ENCODE results near the gene PURB.
"Not testable (repeated sequence)": the region's sequence is repeated elsewhere in the genome, so short reads cannot be mapped to it uniquely, and the experiment has no call there.

PURB gene

DNA sequence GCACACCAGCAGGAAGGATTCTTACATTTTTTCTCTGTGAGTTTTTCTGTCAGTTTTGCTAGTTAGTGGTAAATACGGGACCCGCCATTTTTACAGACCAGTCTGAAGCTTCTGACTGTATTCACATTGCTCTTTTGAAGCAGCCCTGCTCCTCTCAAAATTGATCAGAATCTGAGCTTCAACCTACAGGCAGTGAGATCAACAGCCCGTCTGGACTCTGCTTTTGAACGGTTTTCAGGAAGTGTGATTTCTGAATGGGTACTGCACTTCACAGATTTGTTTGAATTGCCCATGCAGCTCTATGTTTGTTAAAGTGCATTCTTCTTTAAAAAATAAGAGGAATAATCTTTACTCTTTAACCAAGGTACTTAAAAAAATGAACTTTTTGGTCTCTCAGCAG is 8.9 kb downstream of the PURB start:
- Histone ChIP-seq H3K9me3 (ENCODE audit: control extremely low read depth in 1 of 5, control insufficient read depth in 4 of 5, insufficient read depth in 2 of 5, low read depth in 1 of 5, low read length in 4 of 5) (no peaks in the 10 kb centered on the region), H3K4me1 (ENCODE audit: control extremely low read depth in 1 of 4, control insufficient read depth in 4 of 4, insufficient read depth in 4 of 4, low read length in 3 of 4) (peaks cover 14 to 21% (median 18%) of the 10 kb centered on the region in 4 experiments), H3K27me3 (replicated peaks in 2 of 5; ENCODE audit: control insufficient read depth in 4 of 5, insufficient read depth in 5 of 5, low read length in 4 of 5) (no peaks in the 10 kb centered on the region), H3K27ac (ENCODE audit: insufficient read depth in 1 of 2, low read depth in 1 of 2, low read length in 2 of 2, poor library complexity in 1 of 2, severe bottlenecking in 2 of 2) (no peak overlapping the region), H3K36me3 (ENCODE audit: control insufficient read depth in 4 of 4, insufficient read depth in 4 of 4, low read length in 3 of 4) (peaks cover 0 to 8% (median 2%) of the 10 kb centered on the region in 4 experiments), H3K4me3 (ENCODE audit: control insufficient read depth in 1 of 7, extremely low read depth in 1 of 7, insufficient read depth in 4 of 7, low read depth in 2 of 7, low read length in 6 of 7) (no peak overlapping the region)
- CTCF ChIA-PET = interaction anchor here (1.1 to 4.3 kb wide), 4 partner anchors 8 to 46 kb away, joined by 3 to 18 read pairs (median 4); no protein-coding TSS in a partner anchor
- 87% methylated on average over 3 of the region's 4 CpGs for WGBS (ENCODE audit: insufficient coverage)
- POLR2A ChIA-PET = no interaction called here
- DNase-seq = no peak

DNA sequence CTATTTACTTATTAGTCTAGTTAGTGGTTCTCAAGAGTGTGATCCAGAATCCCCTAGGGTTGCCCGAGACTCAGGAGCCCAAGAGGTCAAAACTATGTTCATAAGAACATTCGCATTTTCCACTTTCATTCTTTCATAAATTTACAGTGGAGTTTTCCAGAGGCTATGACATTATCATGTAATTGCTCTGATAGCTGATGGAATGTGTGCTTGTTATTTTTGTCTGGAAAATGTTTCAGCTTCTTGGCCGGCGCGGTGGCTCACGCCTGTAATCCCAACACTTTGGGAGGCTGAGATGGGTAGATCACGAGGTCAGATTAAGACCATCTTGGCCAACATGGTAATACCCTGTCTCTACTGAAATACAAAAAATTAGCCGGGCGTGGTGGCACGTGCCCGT is 10.1 kb downstream of the PURB start:
- H3K36me3 ChIP-seq (ENCODE audit: control insufficient read depth in 4 of 4, insufficient read depth in 4 of 4, low read length in 3 of 4) = peaks cover 0 to 4% (median 2%) of the 10 kb centered on the region in 4 experiments
- POLR2A ChIA-PET = no interaction called here
- H3K9me3 ChIP-seq (ENCODE audit: control extremely low read depth in 1 of 5, control insufficient read depth in 4 of 5, insufficient read depth in 2 of 5, low read depth in 1 of 5, low read length in 4 of 5) = no peaks in the 10 kb centered on the region
- no peak overlapping the region for H3K27ac ChIP-seq (ENCODE audit: insufficient read depth in 1 of 2, low read depth in 1 of 2, low read length in 2 of 2, poor library complexity in 1 of 2, severe bottlenecking in 2 of 2)
- CTCF ChIA-PET = interaction anchor here (1.0 to 4.3 kb wide), 5 partner anchors 9 to 19 kb away, joined by 3 to 18 read pairs (median 3); no protein-coding TSS in a partner anchor
- 100% methylated on average over 5 of the region's 11 CpGs for WGBS (ENCODE audit: insufficient coverage)
- H3K4me3 ChIP-seq (ENCODE audit: control insufficient read depth in 1 of 7, extremely low read depth in 1 of 7, insufficient read depth in 4 of 7, low read depth in 2 of 7, low read length in 6 of 7) = no peak overlapping the region
- H3K4me1 ChIP-seq (ENCODE audit: control extremely low read depth in 1 of 4, control insufficient read depth in 4 of 4, insufficient read depth in 4 of 4, low read length in 3 of 4) = peaks cover 4 to 9% (median 7%) of the 10 kb centered on the region in 4 experiments
- DNase-seq = no peak
- no peaks in the 10 kb centered on the region for H3K27me3 ChIP-seq (replicated peaks in 2 of 5; ENCODE audit: control insufficient read depth in 4 of 5, insufficient read depth in 5 of 5, low read length in 4 of 5)

DNA sequence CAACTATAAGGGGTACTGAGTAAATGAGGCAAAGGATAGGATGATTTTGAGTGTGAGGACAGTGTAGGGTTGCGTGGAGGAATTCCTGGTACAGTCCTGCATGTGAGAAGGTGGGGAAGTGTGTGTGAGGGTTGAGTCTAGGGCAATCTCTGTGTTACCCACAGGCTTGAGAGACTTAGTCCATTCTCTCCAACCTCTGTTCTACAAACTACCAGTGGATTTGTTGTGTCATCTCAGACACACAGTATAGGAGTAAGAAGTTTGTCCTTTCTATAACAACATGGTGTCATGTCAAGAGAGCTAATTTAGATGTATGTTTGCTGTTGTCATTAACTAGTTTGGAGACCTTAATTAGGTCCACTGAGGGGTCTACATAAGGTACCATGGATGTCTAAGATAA is 12.5 kb downstream of the PURB start:
- H3K27ac ChIP-seq (ENCODE audit: insufficient read depth in 1 of 2, low read depth in 1 of 2, low read length in 2 of 2, poor library complexity in 1 of 2, severe bottlenecking in 2 of 2) = no peak overlapping the region
- no peaks in the 10 kb centered on the region for H3K27me3 ChIP-seq (replicated peaks in 2 of 5; ENCODE audit: control insufficient read depth in 4 of 5, insufficient read depth in 5 of 5, low read length in 4 of 5)
- ChIA-PET POLR2A (interaction anchor here (2.1 kb wide), 1 partner anchor 12 kb away, joined by 8 read pairs; the partner anchor contains the start of gene PURB), CTCF (interaction anchor here (0.7 to 1.7 kb wide), 7 partner anchors 9 to 86 kb away, joined by 3 to 4 read pairs (median 3); partner anchors contain the start of gene PURB)
- no peaks in the 10 kb centered on the region for H3K4me1 ChIP-seq (ENCODE audit: control extremely low read depth in 1 of 4, control insufficient read depth in 4 of 4, insufficient read depth in 4 of 4, low read length in 3 of 4)
- no peak for DNase-seq
- WGBS (ENCODE audit: insufficient coverage) = 100% methylated on average over 1 of the region's 1 CpG
- no peaks in the 10 kb centered on the region for H3K9me3 ChIP-seq (ENCODE audit: control extremely low read depth in 1 of 5, control insufficient read depth in 4 of 5, insufficient read depth in 2 of 5, low read depth in 1 of 5, low read length in 4 of 5)
- H3K36me3 ChIP-seq (ENCODE audit: control insufficient read depth in 4 of 4, insufficient read depth in 4 of 4, low read length in 3 of 4) = peaks cover 0 to 2% (median 0%) of the 10 kb centered on the region in 4 experiments
- no peak overlapping the region for H3K4me3 ChIP-seq (ENCODE audit: control insufficient read depth in 1 of 7, extremely low read depth in 1 of 7, insufficient read depth in 4 of 7, low read depth in 2 of 7, low read length in 6 of 7)

DNA sequence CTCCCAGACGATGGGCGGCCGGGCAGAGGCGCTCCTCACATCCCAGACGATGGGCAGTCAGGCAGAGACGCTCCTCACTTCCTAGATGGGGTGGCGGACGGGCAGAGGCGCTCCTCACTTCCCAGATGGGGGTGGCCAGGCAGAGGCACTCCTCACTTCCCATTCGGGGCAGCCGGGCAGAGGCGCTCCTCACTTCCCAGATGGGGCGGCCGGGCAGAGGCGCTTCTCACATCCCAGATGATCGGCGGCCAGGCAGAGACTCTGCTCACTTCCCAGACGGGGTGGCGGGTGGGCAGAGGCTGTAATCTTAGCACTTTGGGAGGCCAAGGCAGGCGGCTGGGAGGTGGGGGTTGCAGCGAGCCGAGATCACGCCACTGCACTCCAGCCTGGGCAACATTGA is 13.4 kb downstream of the PURB start:
- WGBS (ENCODE audit: insufficient coverage) = over 99% methylated on average over 13 of the region's 23 CpGs

DNA sequence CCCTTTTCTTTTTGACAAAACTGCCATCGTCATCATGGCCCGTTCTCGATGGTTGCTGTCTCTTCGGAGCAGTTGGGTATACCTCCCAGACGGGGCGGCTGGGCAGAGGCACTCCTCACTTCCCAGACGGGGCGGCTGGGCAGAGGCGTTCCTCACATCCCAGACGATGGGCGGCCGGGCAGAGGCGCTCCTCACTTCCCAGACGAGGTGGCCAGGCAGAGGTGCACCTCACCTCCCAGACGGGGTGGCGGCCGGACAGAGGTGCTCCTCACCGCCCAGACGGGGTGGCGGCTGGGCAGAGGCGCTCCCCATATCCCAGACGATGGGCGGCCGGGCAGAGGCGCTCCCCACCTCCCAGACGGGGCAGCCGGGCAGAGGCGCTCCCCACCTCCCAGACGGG is 14.6 kb downstream of the PURB start:
- DNase-seq; CTCF ChIA-PET; H3K4me1 ChIP-seq (ENCODE audit: control extremely low read depth in 1 of 4, control insufficient read depth in 4 of 4, insufficient read depth in 4 of 4, low read length in 3 of 4); H3K36me3 ChIP-seq (ENCODE audit: control insufficient read depth in 4 of 4, insufficient read depth in 4 of 4, low read length in 3 of 4); H3K9me3 ChIP-seq (ENCODE audit: control extremely low read depth in 1 of 5, control insufficient read depth in 4 of 5, insufficient read depth in 2 of 5, low read depth in 1 of 5, low read length in 4 of 5); H3K27me3 ChIP-seq (replicated peaks in 2 of 5; ENCODE audit: control insufficient read depth in 4 of 5, insufficient read depth in 5 of 5, low read length in 4 of 5); H3K4me3 ChIP-seq (ENCODE audit: control insufficient read depth in 1 of 7, extremely low read depth in 1 of 7, insufficient read depth in 4 of 7, low read depth in 2 of 7, low read length in 6 of 7); H3K27ac ChIP-seq (ENCODE audit: insufficient read depth in 1 of 2, low read depth in 1 of 2, low read length in 2 of 2, poor library complexity in 1 of 2, severe bottlenecking in 2 of 2); POLR2A ChIA-PET: not testable (repeated sequence)
- WGBS (ENCODE audit: insufficient coverage) = 98% methylated on average over 18 of the region's 29 CpGs

More for the DNA sequence above, 13.4 kb downstream of the PURB start:
- H3K36me3 ChIP-seq (ENCODE audit: control insufficient read depth in 4 of 4, insufficient read depth in 4 of 4, low read length in 3 of 4); DNase-seq; H3K4me1 ChIP-seq (ENCODE audit: control extremely low read depth in 1 of 4, control insufficient read depth in 4 of 4, insufficient read depth in 4 of 4, low read length in 3 of 4); H3K27ac ChIP-seq (ENCODE audit: insufficient read depth in 1 of 2, low read depth in 1 of 2, low read length in 2 of 2, poor library complexity in 1 of 2, severe bottlenecking in 2 of 2); H3K9me3 ChIP-seq (ENCODE audit: control extremely low read depth in 1 of 5, control insufficient read depth in 4 of 5, insufficient read depth in 2 of 5, low read depth in 1 of 5, low read length in 4 of 5); H3K4me3 ChIP-seq (ENCODE audit: control insufficient read depth in 1 of 7, extremely low read depth in 1 of 7, insufficient read depth in 4 of 7, low read depth in 2 of 7, low read length in 6 of 7); POLR2A ChIA-PET; H3K27me3 ChIP-seq (replicated peaks in 2 of 5; ENCODE audit: control insufficient read depth in 4 of 5, insufficient read depth in 5 of 5, low read length in 4 of 5); CTCF ChIA-PET: not testable (repeated sequence)

DNA sequence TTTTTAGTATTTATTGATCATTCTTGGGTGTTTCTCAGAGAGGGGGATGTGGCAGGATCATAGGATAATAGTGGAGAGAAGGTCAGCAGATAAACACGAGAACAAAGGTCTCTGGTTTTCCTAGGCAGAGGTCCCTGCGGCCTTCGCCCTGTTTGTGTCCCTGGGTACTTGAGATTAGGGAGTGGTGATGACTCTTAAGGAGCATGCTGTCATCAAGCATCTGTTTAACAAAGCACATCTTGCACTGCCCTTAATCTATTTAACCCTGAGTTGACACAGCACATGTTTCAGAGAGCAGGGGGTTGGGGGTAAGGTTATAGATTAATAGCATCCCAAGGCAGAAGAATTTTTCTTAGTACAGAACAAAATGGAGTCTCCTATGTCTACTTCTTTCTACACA is 15.0 kb downstream of the PURB start:
- POLR2A ChIA-PET; H3K36me3 ChIP-seq (ENCODE audit: control insufficient read depth in 4 of 4, insufficient read depth in 4 of 4, low read length in 3 of 4); H3K27me3 ChIP-seq (replicated peaks in 2 of 5; ENCODE audit: control insufficient read depth in 4 of 5, insufficient read depth in 5 of 5, low read length in 4 of 5); H3K4me1 ChIP-seq (ENCODE audit: control extremely low read depth in 1 of 4, control insufficient read depth in 4 of 4, insufficient read depth in 4 of 4, low read length in 3 of 4); H3K4me3 ChIP-seq (ENCODE audit: control insufficient read depth in 1 of 7, extremely low read depth in 1 of 7, insufficient read depth in 4 of 7, low read depth in 2 of 7, low read length in 6 of 7); CTCF ChIA-PET; H3K9me3 ChIP-seq (ENCODE audit: control extremely low read depth in 1 of 5, control insufficient read depth in 4 of 5, insufficient read depth in 2 of 5, low read depth in 1 of 5, low read length in 4 of 5); H3K27ac ChIP-seq (ENCODE audit: insufficient read depth in 1 of 2, low read depth in 1 of 2, low read length in 2 of 2, poor library complexity in 1 of 2, severe bottlenecking in 2 of 2); DNase-seq: not testable (repeated sequence)
- 100% methylated on average over 1 of the region's 3 CpGs for WGBS (ENCODE audit: insufficient coverage)

DNA sequence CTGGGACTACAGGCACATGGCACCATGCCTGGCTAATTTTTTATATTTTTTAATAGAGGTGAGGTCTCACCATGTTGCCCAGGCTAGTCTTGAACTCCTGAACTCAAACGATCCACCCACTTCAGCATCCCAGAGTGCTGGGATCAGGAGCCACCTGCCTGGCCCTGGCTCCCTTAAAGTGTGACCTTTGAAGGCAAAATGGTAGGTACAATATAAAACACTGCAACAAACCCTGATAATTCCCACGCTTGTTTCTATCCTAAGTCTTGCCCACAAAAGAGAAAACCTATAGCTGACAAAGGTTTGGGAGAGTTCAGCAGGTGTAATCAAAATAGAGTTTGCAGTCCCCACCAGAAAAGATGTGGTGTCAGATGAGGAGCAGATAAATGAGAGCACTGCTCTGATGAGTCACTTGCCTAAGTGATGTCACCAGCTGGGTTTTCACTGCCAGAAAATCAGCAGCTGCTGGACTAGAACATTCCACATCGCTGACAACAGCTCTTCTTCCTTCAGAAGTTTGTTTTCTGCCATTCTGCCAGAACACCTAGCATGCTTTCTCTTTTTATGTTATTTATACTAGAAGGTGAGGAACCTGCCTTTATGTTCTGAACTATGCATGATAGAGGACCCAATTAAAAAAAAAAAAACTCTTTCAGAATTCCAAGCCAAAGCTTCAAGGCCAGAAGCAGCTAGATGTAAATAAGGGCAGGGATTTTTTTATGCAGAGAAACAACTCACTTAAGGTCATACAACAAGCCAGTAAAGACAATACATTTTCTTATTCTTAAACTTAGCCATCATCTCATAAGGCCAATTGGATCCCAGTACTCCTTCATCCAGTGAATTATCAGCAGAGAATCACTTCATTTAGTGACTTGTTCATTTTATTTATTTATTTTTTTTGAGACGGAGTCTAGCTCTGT is 18.0 kb downstream of the PURB start:
- Histone ChIP-seq H3K9me3 (ENCODE audit: control extremely low read depth in 1 of 5, control insufficient read depth in 4 of 5, insufficient read depth in 2 of 5, low read depth in 1 of 5, low read length in 4 of 5) (no peaks in the 10 kb centered on the region), H3K27me3 (replicated peaks in 2 of 5; ENCODE audit: control insufficient read depth in 4 of 5, insufficient read depth in 5 of 5, low read length in 4 of 5) (no peaks in the 10 kb centered on the region), H3K4me1 (ENCODE audit: control extremely low read depth in 1 of 4, control insufficient read depth in 4 of 4, insufficient read depth in 4 of 4, low read length in 3 of 4) (no peaks in the 10 kb centered on the region), H3K4me3 (ENCODE audit: control insufficient read depth in 1 of 7, extremely low read depth in 1 of 7, insufficient read depth in 4 of 7, low read depth in 2 of 7, low read length in 6 of 7) (no peak overlapping the region), H3K27ac (ENCODE audit: insufficient read depth in 1 of 2, low read depth in 1 of 2, low read length in 2 of 2, poor library complexity in 1 of 2, severe bottlenecking in 2 of 2) (no peak overlapping the region), H3K36me3 (ENCODE audit: control insufficient read depth in 4 of 4, insufficient read depth in 4 of 4, low read length in 3 of 4) (no peaks in the 10 kb centered on the region)
- WGBS (ENCODE audit: insufficient coverage) = 80% methylated on average over 2 of the region's 4 CpGs
- CTCF ChIA-PET = interaction anchor here (0.6 to 5.3 kb wide), 4 partner anchors 9 to 55 kb away, joined by 3 to 36 read pairs (median 5); no protein-coding TSS in a partner anchor
- DNase-seq = no peak
- POLR2A ChIA-PET = interaction anchor here (0.7 kb wide), 1 partner anchor 17 kb away, joined by 3 read pairs; no protein-coding TSS in a partner anchor

All from common myeloid progenitor, CD34-positive (primary cell).